GM10266 (cell line): ENCODE measurements around the gene ERI2.
A peak's percentile ranks its signal among the peaks of the same experiment; 100 is the strongest.

Experiments used
- DNase-seq: peaks from one replicate; pipeline ENCODE4 v3.0.0; 2012; ENCODE audit errors: extremely low spot score
- CTCF ChIP-seq: IDR thresholded peaks from 2 replicates; pipeline ENCODE4 v1.5.1; 2012; ENCODE audit warnings: mild to moderate bottlenecking, low read depth; ENCODE audit not compliant: control insufficient read depth, insufficient read depth; ENCODE audit errors: missing control alignments

ERI2 gene

DNA sequence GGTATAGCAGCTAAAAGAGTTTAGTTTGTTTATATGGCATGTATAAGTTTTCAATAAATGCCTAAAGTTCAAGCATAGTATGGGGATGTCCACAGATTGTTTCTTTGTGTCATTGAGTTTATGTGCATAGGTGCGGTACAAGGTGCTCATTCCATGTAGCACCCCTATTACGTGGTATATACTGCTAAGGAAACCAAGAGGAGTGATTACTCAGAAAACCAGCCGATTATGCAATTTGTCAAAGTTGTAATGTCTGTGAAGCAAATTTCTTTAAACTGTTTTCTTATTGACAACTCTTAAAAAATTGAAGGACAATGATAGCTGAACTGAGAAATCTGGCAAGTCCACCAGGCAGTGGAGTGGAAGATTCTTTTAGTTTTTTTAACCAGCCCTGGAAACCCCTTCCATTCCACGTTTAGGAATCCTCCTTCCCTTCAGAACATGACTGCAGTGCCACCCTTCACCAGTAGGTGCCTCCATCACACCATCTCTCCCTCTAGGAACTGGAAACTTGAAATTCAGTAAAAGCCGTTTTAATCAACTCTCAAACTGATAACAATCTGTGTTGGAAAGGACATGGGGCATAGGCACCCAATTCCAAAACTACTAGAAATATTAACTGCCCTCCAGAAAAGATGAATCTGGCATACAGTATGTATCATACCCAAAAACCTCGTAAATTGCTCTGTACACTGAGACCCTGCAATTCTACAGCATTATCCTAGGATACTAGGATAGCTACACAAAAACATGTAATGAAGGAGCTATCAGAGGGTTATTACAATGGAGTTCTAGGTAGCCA is 43.5 kb upstream of the ERI2 start:
- DNase-seq, result peak; percentile 27
- TF ChIP-seq CTCF, result peak; percentile 98

- TF ChIP-seq CTCF, result no peak
- DNase-seq, result no peak
These were observed 41.3 kb upstream of the ERI2 start for GRCh38 chr16:20847550-20847949.

GRCh38 chr16:20846551-20846950 is 40.3 kb upstream of the ERI2 start:
- TF ChIP-seq CTCF, result no peak
- DNase-seq, result no peak

DNA sequence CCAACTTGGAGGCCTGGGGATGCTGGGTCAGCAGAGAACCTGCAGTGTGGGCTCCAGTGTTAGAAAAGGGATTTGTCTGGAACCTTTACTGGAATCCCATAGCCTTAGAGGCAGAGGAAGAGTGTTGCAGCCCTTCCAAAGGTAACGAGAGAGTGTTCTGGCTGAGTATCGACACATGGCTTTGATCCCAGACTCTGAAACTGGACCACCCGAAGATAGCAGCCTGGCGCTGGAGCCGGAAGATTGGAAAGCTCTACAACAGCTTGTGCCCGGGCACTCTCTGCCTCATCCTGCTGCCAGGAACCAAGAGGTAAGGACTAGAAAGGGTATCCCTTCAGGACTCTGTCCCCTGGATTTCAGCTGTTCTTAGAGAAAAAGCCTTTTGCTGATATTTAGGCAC is 39.8 kb upstream of the ERI2 start:
- TF ChIP-seq CTCF, result no peak
- DNase-seq, result no peak

- DNase-seq, result no peak
- TF ChIP-seq CTCF, result no peak
These were observed 38.3 kb upstream of the ERI2 start for GRCh38 chr16:20844588-20844987.

DNA sequence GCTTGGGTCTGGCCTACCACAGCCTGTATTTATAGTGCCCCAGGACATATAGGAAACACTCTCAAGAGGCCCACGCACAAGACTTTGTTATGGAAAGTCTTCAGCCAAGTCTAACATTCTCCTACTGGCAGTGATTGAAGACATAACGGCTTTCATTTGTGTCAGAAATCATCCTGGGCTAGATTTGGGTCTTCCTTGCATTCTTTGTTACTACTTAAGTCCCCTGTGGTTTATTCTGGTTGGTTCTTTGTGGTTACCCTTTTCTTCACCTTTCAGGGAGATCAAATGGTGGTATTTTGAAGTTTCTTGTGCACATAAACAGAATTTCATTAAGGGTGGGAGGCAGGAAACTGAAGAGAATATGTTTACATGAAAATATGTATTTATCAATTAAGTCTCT is 37.8 kb upstream of the ERI2 start:
- no peak for DNase-seq
- no peak for TF ChIP-seq CTCF

DNA sequence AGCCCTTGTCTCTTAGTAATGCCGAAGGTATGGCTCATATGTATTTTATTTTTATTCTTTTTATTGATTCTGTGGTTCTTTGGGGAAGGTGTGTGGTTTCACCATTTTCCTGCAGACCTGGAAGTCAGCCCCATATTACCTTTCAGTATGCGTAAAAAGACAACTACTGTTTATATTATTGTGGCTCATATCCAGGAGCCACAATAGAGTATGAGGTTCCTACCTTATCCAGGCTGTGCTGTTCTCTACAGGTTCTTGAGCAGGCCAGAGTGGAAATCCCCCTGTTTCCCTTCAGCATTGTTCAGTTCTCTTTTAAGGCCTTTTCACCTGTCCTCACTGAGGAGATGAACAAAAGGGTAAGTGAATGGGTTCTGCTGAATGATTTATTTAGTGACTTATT is 33.2 kb upstream of the ERI2 start:
- TF ChIP-seq CTCF, result no peak
- DNase-seq, result no peak
